ENCODE results near the gene THEMIS.

THEMIS gene

DNA sequence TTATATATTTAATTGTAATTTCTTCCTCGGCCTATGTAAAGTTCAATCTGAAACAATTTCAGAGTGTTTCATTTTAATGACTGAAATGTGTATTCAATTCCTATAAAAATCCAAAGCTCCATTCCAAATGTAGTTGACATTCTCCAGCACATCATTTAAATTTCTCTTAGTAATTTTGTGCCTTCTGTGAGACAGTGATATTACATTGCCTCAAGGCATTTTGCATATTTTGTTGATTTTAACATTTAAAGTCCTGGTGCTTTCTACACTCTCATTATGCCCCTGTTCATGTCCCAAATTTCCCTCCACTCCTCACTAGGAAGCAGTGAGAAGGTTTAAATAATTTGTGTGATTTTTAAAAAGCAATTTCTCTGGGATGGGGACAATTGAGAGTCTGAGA lies 34.1 kb upstream of the THEMIS start:
- Histone ChIP-seq H4K20me1 (ENCODE audit: control insufficient read depth, insufficient read depth, low read depth, low read length) (no peaks in the 10 kb centered on the region), H3K27ac (ENCODE audit: low read depth, low read length) (no peak overlapping the region), H3K9me3 (ENCODE audit: control insufficient read depth, insufficient read depth, low read length) (peaks cover 7% of the 10 kb centered on the region; the same call in 1 of the 2 replicates), H3K27me3 (ENCODE audit: control insufficient read depth, low read length) (no peaks in the 10 kb centered on the region), H3K4me2 (ENCODE audit: low read length) (no peak overlapping the region), H3K36me3 (ENCODE audit: control insufficient read depth, low read length) (no peaks in the 10 kb centered on the region), H3F3A (ENCODE audit: control insufficient read depth, insufficient read depth) (no peaks in the 10 kb centered on the region), H3K4me1 (ENCODE audit: control insufficient read depth, low read length) (no peaks in the 10 kb centered on the region), H3K4me3 (ENCODE audit: low read length) (no peak overlapping the region), H3K79me2 (ENCODE audit: control insufficient read depth, low read length) (no peaks in the 10 kb centered on the region), H3K9me2 (replicated peaks; ENCODE audit: control insufficient read depth, low read length) (no peaks in the 10 kb centered on the region)
- TF ChIP-seq EZH2phosphoT487 (IDR thresholded peaks at IDR 0.05; ENCODE audit: borderline replicate concordance, low read length), result no peak
- TF ChIP-seq, protein P1, sequence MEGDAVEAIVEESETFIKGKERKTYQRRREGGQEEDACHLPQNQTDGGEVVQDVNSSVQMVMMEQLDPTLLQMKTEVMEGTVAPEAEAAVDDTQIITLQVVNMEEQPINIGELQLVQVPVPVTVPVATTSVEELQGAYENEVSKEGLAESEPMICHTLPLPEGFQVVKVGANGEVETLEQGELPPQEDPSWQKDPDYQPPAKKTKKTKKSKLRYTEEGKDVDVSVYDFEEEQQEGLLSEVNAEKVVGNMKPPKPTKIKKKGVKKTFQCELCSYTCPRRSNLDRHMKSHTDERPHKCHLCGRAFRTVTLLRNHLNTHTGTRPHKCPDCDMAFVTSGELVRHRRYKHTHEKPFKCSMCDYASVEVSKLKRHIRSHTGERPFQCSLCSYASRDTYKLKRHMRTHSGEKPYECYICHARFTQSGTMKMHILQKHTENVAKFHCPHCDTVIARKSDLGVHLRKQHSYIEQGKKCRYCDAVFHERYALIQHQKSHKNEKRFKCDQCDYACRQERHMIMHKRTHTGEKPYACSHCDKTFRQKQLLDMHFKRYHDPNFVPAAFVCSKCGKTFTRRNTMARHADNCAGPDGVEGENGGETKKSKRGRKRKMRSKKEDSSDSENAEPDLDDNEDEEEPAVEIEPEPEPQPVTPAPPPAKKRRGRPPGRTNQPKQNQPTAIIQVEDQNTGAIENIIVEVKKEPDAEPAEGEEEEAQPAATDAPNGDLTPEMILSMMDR (IDR thresholded peaks at IDR 0.05; ENCODE audit: low read depth, low read length, poor library complexity, severe bottlenecking), result no peak

DNA sequence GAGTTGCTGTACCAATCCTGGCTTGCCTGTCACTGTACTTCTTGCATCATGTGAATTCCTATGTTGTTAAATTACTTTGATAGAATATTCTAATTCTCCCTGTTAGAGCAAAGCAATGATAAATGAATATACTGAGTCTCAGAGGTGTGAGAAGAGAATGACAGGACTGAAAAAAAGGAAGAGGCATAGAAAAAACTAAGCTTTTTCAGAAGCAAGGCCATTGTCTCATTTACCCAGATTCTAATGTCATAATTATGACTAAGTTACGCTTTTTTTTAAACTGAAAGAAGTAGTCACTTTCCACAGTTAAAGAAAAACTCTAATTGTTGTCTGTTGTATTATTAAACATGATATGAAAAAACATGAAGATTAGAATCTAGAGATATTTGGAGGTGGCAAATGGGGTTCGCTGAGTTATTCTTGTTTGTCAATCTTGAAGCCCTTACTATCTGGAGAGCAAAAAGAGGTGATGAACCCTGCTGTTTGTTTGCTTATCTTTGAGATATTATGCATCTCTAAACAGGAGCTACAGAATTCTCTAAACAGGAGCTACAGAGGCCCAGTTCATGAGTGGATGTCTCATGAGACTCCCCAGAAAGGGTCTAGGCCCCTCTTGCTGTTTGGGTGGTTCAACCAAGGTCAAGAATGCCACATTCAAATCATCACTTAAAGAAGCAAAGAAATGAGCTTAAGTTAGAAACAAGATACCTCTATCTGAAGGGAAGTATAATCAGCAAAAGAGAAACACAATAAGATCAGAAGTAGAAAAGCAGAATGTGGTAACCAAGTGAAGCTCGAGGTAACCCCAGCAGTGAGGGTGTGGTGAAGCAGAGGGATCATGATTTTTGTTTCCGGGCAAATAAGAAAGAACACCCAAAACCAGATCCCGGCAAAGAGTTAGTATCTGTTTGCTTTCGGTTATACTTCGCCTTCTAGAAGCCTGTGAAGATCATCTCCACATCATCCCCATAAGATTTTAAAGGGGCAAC lies 33.3 kb upstream of the THEMIS start:
- H3K79me2 ChIP-seq (ENCODE audit: control insufficient read depth, low read length), result no peaks in the 10 kb centered on the region
- H3K27ac ChIP-seq (ENCODE audit: low read depth, low read length), result no peak overlapping the region
- H3K36me3 ChIP-seq (ENCODE audit: control insufficient read depth, low read length), result no peaks in the 10 kb centered on the region

DNA sequence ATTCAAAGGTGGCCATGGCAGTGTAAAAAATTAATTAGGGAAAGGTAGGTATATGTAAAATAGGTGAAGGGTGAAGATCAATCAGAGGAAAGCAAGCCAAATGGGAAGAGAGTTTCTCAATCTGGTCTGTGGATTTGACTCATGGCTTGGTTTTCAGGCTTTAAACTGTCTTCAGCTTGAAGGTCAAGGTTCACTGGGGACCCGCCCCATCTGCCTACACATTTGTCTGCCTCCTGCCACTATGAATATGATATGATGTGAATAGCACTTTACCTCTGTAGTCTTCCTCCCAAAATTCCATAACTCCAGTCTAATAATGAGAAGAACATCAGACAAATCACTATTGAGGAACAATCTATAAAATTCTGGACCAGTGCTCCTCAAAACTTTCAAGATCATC lies 32.3 kb upstream of the THEMIS start:
- Histone ChIP-seq H3K4me2 (ENCODE audit: low read length) (no peak overlapping the region), H3K4me1 (ENCODE audit: control insufficient read depth, low read length) (no peaks in the 10 kb centered on the region), H3K27ac (ENCODE audit: low read depth, low read length) (no peak overlapping the region), H3F3A (ENCODE audit: control insufficient read depth, insufficient read depth) (no peaks in the 10 kb centered on the region), H3K27me3 (ENCODE audit: control insufficient read depth, low read length) (no peaks in the 10 kb centered on the region), H3K36me3 (ENCODE audit: control insufficient read depth, low read length) (no peaks in the 10 kb centered on the region), H3K4me3 (ENCODE audit: low read length) (no peak overlapping the region), H3K9me3 (ENCODE audit: control insufficient read depth, insufficient read depth, low read length) (peaks cover 7% of the 10 kb centered on the region; the same call in 1 of the 2 replicates), H3K79me2 (ENCODE audit: control insufficient read depth, low read length) (no peaks in the 10 kb centered on the region), H3K9me2 (replicated peaks; ENCODE audit: control insufficient read depth, low read length) (no peaks in the 10 kb centered on the region), H4K20me1 (ENCODE audit: control insufficient read depth, insufficient read depth, low read depth, low read length) (no peaks in the 10 kb centered on the region)
- TF ChIP-seq EZH2phosphoT487 (IDR thresholded peaks at IDR 0.05; ENCODE audit: borderline replicate concordance, low read length), result no peak
- TF ChIP-seq, protein P1 (IDR thresholded peaks at IDR 0.05; ENCODE audit: low read depth, low read length, poor library complexity, severe bottlenecking), result no peak

More for the DNA sequence above, 33.3 kb upstream of the THEMIS start:
- no peak overlapping the region for H3K4me3 ChIP-seq (ENCODE audit: low read length)
- H3K9me2 ChIP-seq (replicated peaks; ENCODE audit: control insufficient read depth, low read length), result no peaks in the 10 kb centered on the region
- H4K20me1 ChIP-seq (ENCODE audit: control insufficient read depth, insufficient read depth, low read depth, low read length), result no peaks in the 10 kb centered on the region
- H3K4me2 ChIP-seq (ENCODE audit: low read length), result no peak overlapping the region
- peaks cover 7% of the 10 kb centered on the region; the same call in 1 of the 2 replicates for H3K9me3 ChIP-seq (ENCODE audit: control insufficient read depth, insufficient read depth, low read length)
- no peaks in the 10 kb centered on the region for H3K27me3 ChIP-seq (ENCODE audit: control insufficient read depth, low read length)
- H3F3A ChIP-seq (ENCODE audit: control insufficient read depth, insufficient read depth), result no peaks in the 10 kb centered on the region
- no peak for TF ChIP-seq EZH2phosphoT487 (IDR thresholded peaks at IDR 0.05; ENCODE audit: borderline replicate concordance, low read length)
- TF ChIP-seq, protein P1 (IDR thresholded peaks at IDR 0.05; ENCODE audit: low read depth, low read length, poor library complexity, severe bottlenecking), result no peak
- no peaks in the 10 kb centered on the region for H3K4me1 ChIP-seq (ENCODE audit: control insufficient read depth, low read length)
